Mammary epithelial cell (primary cell): ENCODE results near the gene IRF2.

ENCODE experiments used
- EZH2 ChIP-seq: IDR thresholded peaks from 2 replicates; pipeline ENCODE4 v1.6.1; 2012; ENCODE audit warnings: low read length, inconsistent platforms, borderline replicate concordance
- TF ChIP-seq, protein P1 (sequence below), 2 donors: IDR thresholded peaks in 1 of 2; conservative IDR thresholded peaks in 1 of 2; 2 replicates each; pipeline ENCODE4 v1.5.1; 2011 to 2012; ENCODE audit warnings: inconsistent platforms in 2 of 2, low read length in 2 of 2, mild to moderate bottlenecking in 2 of 2, control low read depth in 1 of 2, low read depth in 1 of 2; ENCODE audit not compliant: insufficient read depth in 1 of 2; ENCODE audit errors: extremely low read depth in 1 of 2

- TF ChIP-seq, protein P1, sequence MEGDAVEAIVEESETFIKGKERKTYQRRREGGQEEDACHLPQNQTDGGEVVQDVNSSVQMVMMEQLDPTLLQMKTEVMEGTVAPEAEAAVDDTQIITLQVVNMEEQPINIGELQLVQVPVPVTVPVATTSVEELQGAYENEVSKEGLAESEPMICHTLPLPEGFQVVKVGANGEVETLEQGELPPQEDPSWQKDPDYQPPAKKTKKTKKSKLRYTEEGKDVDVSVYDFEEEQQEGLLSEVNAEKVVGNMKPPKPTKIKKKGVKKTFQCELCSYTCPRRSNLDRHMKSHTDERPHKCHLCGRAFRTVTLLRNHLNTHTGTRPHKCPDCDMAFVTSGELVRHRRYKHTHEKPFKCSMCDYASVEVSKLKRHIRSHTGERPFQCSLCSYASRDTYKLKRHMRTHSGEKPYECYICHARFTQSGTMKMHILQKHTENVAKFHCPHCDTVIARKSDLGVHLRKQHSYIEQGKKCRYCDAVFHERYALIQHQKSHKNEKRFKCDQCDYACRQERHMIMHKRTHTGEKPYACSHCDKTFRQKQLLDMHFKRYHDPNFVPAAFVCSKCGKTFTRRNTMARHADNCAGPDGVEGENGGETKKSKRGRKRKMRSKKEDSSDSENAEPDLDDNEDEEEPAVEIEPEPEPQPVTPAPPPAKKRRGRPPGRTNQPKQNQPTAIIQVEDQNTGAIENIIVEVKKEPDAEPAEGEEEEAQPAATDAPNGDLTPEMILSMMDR (conservative IDR thresholded peaks at IDR 0.05 in 1 of 2, IDR thresholded peaks at IDR 0.05 in 1 of 2; ENCODE audit: extremely low read depth in 1 of 2, insufficient read depth in 1 of 2, low read depth in 1 of 2, low read length in 2 of 2) = no peak
- no peak for TF ChIP-seq EZH2
Measured at GRCh38 chr4:184428787-184429186, 45.6 kb downstream of the IRF2 start.
